Activated naive CD4-positive, alpha-beta T cell treated with anti-CD3 and anti-CD28 coated beads, Interleukin-2, amount 10 ng/mL, durations not matched to agents 7 days and 5 days (primary cell): ENCODE results near the gene DLGAP3.
"Not testable (repeated sequence)": the region's sequence is repeated elsewhere in the genome, so short reads cannot be mapped to it uniquely, and the experiment has no call there.

Experiments
- CTCF ChIA-PET: fragments of 350-600 bp; sonication (Branson Sonifier 250); formaldehyde crosslinking; loops from one replicate; lab custom pipeline; 2021; ENCODE audit warnings: antibody characterized with exemption; lab: Charles Lee
- DNase-seq: peaks from one replicate; pipeline ENCODE4 v3.0.0-alpha.2; 2020
- H3K27ac Mint-ChIP-seq: one replicate; pipeline ENCODE4 v1.8.0; 2021; ENCODE audit warnings: mild to moderate bottlenecking, moderate library complexity, mixed read lengths
- H3K27me3 Mint-ChIP-seq: one replicate; pipeline ENCODE4 v1.8.0; 2021; ENCODE audit warnings: mild to moderate bottlenecking, mixed read lengths
- H3K36me3 Mint-ChIP-seq: one replicate; pipeline ENCODE4 v1.8.0; 2021; ENCODE audit warnings: mixed read lengths
- H3K4me1 Mint-ChIP-seq: one replicate; pipeline ENCODE4 v1.8.0; 2021; ENCODE audit warnings: mixed read lengths
- H3K4me3 Mint-ChIP-seq: one replicate; pipeline ENCODE4 v1.8.0; 2021; ENCODE audit warnings: mild to moderate bottlenecking, moderate library complexity, mixed read lengths
- H3K9me3 Mint-ChIP-seq: one replicate; pipeline ENCODE4 v1.8.0; 2021; ENCODE audit warnings: mixed read lengths

Gene DLGAP3

DNA sequence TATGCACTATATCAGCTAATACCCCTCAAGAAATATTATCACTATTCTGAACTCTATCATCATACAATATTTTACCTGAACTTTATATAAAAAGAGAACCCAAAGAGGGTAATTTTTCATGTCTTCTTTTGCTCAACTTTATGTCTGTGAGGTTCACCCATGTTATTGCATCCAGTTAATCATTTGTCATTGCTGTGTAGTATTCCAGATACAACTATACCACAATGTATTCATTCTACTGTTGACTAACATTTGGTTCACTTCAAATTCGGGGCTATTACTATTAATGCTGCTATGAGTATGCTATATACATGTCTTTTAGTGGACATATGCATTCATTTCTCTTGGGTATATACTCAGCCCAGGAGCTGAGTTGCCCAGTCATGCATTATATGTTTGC is 21.0 kb upstream of the DLGAP3 start:
- Mint-ChIP-seq H3K27me3 (peaks cover 7% of the 10 kb centered on the region), H3K27ac (no peak overlapping the region), H3K4me1 (no peaks in the 10 kb centered on the region)

DNA sequence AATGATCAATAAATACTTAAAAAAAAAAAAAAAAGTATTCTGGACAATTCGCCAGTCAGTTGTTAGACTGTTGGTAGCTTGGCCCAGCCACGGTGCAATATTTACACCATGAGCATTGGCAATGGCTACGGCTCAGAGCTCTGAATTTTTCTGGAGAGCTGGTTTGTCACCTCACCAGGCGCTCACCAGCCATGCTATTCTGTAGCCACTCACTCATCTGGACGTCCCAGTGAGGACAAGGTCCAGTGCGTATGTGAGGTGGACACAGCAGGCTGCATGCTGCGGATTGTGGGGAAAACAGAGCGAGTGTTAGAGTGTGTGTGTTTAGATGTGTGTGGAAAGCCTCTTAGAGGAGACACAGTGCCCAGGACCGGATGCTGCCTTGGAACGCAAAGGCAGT is 19.3 kb upstream of the DLGAP3 start:
- CTCF ChIA-PET, H3K4me3 Mint-ChIP-seq: not testable (repeated sequence)

More for the DNA sequence above, 21.0 kb upstream of the DLGAP3 start:
- peaks cover 2% of the 10 kb centered on the region for H3K9me3 Mint-ChIP-seq
- no peak for DNase-seq
- CTCF ChIA-PET: no interaction called here
- H3K36me3 Mint-ChIP-seq: no peaks in the 10 kb centered on the region
- H3K4me3 Mint-ChIP-seq: no peak overlapping the region

DNA sequence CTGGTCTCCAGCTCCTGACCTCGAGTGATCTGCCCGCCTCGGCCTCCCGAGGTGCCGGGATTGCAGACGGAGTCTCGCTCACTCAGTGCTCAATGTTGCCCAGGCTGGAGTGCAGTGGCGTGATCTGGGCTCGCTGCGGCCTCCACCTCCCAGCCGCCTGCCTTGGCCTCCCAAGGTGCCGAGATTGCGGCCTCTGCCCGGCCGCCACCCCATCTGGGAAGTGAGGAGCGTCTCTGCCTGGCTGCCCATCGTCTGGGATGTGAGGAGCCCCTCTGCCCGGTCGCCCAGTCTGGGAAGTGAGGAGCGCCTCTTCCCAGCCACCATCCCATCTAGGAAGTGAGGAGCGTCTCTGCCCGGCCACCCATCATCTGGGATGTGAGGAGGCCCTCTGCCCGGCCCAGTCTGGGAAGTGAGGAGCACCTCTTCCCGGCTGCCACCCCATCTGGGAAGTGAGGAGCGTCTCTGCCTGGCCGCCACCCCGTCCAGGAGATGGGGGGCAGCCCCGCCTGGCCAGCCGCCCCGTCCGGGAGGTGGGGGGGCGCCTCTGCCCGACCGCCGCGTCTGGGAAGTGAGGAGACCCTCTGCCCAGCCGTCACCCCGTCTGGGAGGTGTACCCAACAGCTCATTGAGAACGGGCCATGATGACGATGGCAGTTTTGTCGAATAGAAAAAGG is 18.3 kb upstream of the DLGAP3 start:
- CTCF ChIA-PET, H3K4me3 Mint-ChIP-seq: not testable (repeated sequence)

More for the DNA sequence above, 19.3 kb upstream of the DLGAP3 start:
- not testable (repeated sequence) for H3K27me3 Mint-ChIP-seq, H3K27ac Mint-ChIP-seq, DNase-seq, H3K4me1 Mint-ChIP-seq, H3K9me3 Mint-ChIP-seq, H3K36me3 Mint-ChIP-seq

DNA sequence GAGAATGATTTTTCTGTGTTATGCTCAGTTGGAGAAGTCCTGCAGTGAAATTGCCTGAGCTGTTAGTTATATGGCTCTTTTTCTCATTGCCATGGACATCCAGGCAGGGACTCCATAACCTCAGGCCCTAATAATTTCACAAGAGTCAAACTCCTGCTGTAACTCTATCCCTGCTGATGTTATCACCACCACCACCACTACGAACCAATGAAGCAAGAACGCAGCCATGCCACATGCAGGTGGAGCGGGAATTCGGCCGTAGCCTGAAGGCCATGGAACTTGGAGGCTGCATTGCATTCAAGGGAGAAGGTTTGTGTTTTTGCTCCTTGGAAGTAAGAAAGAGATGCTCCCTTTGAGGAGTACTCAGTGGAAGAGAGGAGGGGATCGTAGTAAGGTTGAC is 16.8 kb upstream of the DLGAP3 start:
- Mint-ChIP-seq H3K4me1 (no peaks in the 10 kb centered on the region), H3K9me3 (peaks cover 2% of the 10 kb centered on the region), H3K27ac (no peak overlapping the region), H3K27me3 (peaks cover 8% of the 10 kb centered on the region), H3K36me3 (no peaks in the 10 kb centered on the region), H3K4me3 (no peak overlapping the region)
- DNase-seq: no peak
- CTCF ChIA-PET: no interaction called here

More for the DNA sequence above, 18.3 kb upstream of the DLGAP3 start:
- not testable (repeated sequence) for H3K4me1 Mint-ChIP-seq, H3K27me3 Mint-ChIP-seq, DNase-seq, H3K36me3 Mint-ChIP-seq, H3K9me3 Mint-ChIP-seq, H3K27ac Mint-ChIP-seq

DNA sequence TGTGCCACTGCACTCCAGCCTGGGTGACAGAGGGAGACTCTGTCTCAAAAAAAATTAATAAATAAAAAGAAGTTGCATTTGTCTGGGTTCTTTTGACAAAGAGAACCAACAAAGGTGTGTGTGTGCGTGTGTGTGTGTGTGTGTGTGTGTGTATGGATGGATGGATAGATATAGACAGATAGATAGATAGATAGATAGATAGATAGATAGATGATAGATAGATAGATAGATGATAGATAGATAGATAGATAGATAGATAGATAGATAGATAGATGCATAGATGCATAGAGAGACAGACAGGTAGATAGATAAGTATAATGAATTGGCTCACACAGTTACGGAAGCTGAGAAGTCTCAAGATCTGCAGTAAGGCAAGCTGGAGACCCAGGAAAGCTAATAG is 12.3 kb upstream of the DLGAP3 start:
- not testable (repeated sequence) for H3K4me3 Mint-ChIP-seq, H3K27ac Mint-ChIP-seq, DNase-seq, H3K9me3 Mint-ChIP-seq, H3K4me1 Mint-ChIP-seq, H3K36me3 Mint-ChIP-seq
- CTCF ChIA-PET: interaction anchor here (0.7 kb wide), 1 partner anchor 32 kb away, joined by 3 read pairs; no protein-coding TSS in a partner anchor
- H3K27me3 Mint-ChIP-seq: peaks cover 17% of the 10 kb centered on the region

DNA sequence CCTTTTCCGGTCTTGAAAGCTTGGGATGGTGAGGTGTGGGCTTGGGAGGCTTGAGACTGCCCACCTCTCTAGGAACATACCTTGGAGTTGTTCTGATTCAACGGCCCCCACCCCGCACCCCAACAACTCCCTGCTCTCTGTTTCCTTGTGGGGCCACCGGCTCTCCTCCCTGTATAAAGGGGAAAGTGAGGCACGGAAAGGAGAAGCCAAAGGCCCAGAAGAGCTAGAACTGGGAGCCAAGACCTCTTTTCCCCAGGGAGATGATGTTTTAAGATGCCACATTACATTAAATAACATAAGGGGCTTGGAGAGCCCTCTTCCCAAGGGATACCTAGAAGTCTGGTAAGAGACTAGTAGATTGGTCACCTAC is 1.2 kb upstream of the DLGAP3 start:
- Mint-ChIP-seq H3K27me3 (peaks cover 73% of the 10 kb centered on the region), H3K4me1 (peaks cover 5% of the 10 kb centered on the region), H3K9me3 (no peaks in the 10 kb centered on the region), H3K27ac (no peak overlapping the region), H3K36me3 (no peaks in the 10 kb centered on the region), H3K4me3 (peak overlapping the region; percentile 28)
- DNase-seq: no peak
- CTCF ChIA-PET: no interaction called here

DNA sequence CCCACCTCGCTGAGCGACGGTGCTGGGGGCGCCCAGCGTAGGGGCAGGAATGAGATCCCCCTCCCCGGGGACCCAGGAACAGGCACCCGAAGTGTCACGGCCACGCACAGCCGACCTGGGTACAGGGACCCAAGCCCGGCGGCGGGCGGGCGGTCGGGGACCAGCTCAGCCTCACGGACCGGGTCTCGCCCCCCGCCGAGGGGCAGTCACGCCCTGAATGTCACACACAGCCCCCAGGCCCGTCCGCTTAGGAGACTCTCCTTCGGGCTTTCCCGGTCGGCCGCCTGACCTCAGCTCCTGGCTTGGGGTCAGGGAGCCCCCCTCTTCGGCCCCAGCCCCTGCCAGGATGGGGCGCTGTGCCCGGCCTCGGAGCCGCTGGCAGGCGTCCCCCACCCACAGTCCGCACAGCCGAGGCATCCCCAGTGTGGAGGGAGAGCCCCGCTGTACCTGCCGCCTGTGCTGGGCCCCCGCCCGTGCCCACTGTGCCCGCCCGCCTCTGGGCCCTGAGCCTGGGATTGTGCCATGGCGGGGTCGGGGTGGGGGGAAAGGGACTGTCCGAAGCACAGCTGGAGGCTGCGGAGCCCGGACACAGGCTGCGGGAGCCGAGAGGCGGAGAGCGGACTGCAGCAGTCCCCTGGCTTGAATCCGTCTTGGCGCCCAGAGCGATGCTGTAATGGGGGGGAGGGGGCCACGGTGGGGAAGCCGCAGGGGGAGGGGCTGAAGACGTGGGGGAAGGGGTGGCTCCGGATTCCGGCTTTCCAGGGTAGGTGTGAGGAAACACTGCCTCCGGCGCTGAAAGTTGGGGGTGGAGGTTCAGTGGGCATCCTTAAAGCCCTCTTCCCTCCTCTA is 627 bp upstream of the DLGAP3 start:
- Mint-ChIP-seq H3K4me3 (peak overlapping the region; percentile 28), H3K27ac (no peak overlapping the region), H3K4me1 (peaks cover 5% of the 10 kb centered on the region), H3K27me3 (peaks cover 77% of the 10 kb centered on the region), H3K9me3 (no peaks in the 10 kb centered on the region), H3K36me3 (no peaks in the 10 kb centered on the region)
- no peak for DNase-seq
- CTCF ChIA-PET: no interaction called here

DNA sequence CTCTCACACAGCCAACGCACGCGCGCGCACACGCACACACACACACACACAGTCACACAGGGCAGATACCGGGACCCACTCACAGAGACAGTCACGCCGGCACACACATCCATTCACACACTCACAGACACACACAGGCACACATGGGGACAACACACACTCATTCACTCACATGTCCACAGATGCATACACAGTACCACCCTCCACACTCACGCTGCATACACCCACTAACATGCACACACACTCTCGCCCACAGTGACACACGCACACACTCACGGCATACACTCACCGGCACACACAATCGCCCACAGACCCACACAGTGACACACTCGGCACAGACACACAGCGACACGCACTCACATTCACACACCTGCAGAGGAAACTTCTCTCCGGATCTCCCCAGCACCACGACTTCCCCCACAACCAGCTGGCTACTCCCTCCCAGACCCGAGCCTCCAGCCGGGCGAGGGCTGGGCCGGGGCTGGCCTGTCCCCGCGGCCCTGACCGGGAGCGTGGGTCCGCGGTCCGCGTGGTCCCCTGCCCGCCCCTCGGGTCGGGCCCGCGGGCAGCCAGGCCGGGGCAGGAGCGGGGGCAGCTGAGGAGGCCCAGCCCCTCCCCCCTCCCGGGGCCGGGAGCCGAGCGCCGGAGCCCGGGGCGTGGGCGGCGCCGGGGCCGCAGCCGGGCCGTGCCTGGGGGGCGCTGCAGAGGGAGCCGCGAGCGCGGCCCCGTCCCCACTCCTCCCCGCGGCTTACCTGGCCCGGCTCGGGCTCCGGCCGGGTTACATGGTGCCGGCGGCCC is 552 bp downstream of the DLGAP3 start:
- H3K4me1 Mint-ChIP-seq: peaks cover 5% of the 10 kb centered on the region
- H3K4me3 Mint-ChIP-seq: peak overlapping the region; percentile 56
- H3K27ac Mint-ChIP-seq: no peak overlapping the region
- H3K27me3 Mint-ChIP-seq: peaks cover 85% of the 10 kb centered on the region
- CTCF ChIA-PET: interaction anchor here (0.6 kb wide), 1 partner anchor 590 kb away, joined by 3 read pairs; no protein-coding TSS in a partner anchor
- DNase-seq: no peak
- no peaks in the 10 kb centered on the region for H3K36me3 Mint-ChIP-seq
- no peaks in the 10 kb centered on the region for H3K9me3 Mint-ChIP-seq

DNA sequence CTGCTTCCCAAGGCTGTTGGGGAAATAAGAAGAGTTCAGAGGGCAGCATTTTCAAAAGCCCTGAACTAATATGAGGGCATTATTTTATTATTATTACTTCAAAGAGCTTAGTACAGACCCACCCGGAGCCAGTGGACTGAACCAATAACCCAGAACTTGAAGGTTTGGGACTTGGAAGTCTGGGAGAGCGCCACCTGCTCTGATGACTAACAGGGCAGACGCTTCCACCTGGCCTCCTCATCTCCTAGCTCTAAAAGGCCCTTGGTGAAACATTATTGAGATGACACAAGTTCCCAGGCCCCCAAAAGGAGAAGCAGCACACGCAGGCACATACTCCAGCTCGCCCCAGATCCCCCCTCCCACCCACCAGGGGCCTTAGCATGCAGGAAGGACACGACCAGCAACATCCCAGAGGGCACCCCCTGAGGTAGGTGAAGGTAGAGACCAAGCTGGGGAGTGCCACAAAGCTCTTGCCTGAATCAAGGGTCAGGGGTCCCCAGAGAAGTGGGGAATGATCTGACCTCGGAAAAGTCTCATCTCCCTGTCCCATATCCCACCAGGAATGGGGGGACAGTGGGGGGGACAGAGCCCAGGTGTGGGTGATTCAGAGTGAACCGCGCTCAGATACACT is 1.3 kb downstream of the DLGAP3 start:
- Mint-ChIP-seq H3K36me3 (no peaks in the 10 kb centered on the region), H3K27ac (no peak overlapping the region), H3K27me3 (peaks cover 89% of the 10 kb centered on the region), H3K4me3 (peak overlapping the region; percentile 56), H3K9me3 (no peaks in the 10 kb centered on the region), H3K4me1 (peaks cover 5% of the 10 kb centered on the region)
- CTCF ChIA-PET: no interaction called here
- DNase-seq: no peak

DNA sequence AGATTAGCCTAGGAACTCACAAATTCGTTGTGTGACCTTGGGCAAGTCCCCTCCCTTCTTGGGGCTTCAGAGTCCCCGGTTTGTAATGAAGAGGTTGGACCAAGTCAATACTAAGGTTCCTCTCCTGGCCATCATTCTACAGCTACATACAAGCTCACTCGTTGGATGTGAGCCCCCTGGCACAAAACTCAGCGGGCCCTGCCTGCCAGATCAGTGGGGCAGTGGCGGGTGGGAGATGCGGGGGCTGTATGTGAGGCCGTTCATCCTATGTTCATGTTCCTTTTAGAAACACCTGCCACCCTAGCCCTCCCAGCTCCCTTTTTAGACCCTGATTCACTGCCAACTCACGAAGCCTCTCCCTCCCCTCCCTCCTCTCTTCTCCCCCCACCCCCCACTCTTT is 2.1 kb downstream of the DLGAP3 start:
- Mint-ChIP-seq H3K9me3 (no peaks in the 10 kb centered on the region), H3K4me3 (no peak overlapping the region), H3K36me3 (no peaks in the 10 kb centered on the region), H3K4me1 (peaks cover 5% of the 10 kb centered on the region), H3K27me3 (peaks cover 83% of the 10 kb centered on the region), H3K27ac (no peak overlapping the region)
- CTCF ChIA-PET: no interaction called here
- no peak for DNase-seq

DNA sequence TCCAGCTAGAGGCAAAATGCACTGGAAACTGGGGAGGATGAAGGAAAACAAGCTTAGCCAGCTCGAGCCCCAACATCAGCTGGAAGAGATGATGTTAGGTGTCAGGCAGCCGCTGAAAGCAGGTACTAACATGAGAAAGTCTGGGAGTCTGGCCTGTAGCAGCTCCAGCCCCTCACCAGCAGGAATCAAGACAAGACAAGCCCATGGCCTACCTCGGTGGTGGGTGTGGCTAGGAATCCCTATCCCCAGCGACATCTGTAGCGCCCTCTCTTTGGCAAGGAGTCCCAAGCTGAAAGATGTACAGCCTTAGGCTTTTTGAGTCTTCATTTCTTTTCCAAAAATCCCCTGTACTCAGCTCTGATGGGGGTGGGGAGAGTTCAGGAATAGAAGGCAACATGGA is 2.6 kb downstream of the DLGAP3 start:
- H3K27ac Mint-ChIP-seq: no peak overlapping the region
- H3K4me1 Mint-ChIP-seq: peaks cover 5% of the 10 kb centered on the region
- no peaks in the 10 kb centered on the region for H3K9me3 Mint-ChIP-seq
- no peak for DNase-seq
- CTCF ChIA-PET: no interaction called here
- H3K36me3 Mint-ChIP-seq: no peaks in the 10 kb centered on the region
- H3K27me3 Mint-ChIP-seq: peaks cover 79% of the 10 kb centered on the region
- H3K4me3 Mint-ChIP-seq: no peak overlapping the region

DNA sequence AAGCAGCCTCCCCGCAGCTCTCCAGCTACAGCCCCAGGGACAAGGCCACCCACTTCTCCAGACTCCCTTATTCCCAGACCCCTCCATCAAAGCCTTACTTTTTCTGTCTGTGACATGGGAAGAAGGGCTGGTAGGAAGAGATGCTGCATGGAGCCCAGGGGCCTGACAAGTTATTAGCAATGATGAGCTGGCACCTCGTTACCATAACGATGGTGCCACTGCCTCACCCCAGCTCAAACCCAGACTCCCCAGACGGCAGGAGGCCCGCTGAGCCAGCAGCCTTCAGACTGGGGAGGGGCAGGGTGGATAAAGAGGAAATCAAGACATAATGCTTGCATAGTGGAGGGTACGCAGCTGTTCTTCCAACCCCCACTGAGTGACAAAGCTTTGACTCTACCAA is 3.3 kb downstream of the DLGAP3 start:
- Mint-ChIP-seq H3K9me3 (no peaks in the 10 kb centered on the region), H3K27ac (no peak overlapping the region), H3K4me1 (peaks cover 5% of the 10 kb centered on the region), H3K27me3 (peaks cover 75% of the 10 kb centered on the region), H3K4me3 (no peak overlapping the region), H3K36me3 (no peaks in the 10 kb centered on the region)
- DNase-seq: no peak
- CTCF ChIA-PET: interaction anchor here (0.6 kb wide), 1 partner anchor 807 kb away, joined by 3 read pairs; no protein-coding TSS in a partner anchor

DNA sequence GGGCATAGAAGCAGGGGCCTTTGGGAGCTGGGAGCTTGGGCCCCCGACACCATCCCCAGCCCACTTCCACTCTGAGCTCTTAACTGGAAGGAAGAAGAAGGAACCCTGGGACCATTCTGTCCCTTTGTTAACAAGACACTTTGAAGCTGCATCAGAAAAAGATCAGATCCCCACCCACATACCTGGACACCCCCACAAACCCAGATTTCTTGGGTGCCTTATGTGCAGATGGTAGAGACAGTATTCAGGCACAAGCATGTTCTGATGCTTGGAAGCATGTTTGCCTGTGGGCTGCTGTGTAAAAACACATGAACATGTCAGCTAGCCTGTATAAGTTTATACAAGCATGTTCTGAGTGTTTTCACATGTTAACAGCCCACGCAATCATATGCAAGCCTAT is 3.7 kb downstream of the DLGAP3 start:
- H3K27ac Mint-ChIP-seq: no peak overlapping the region
- peaks cover 73% of the 10 kb centered on the region for H3K27me3 Mint-ChIP-seq
- H3K9me3 Mint-ChIP-seq: no peaks in the 10 kb centered on the region
- no peaks in the 10 kb centered on the region for H3K36me3 Mint-ChIP-seq
- peaks cover 5% of the 10 kb centered on the region for H3K4me1 Mint-ChIP-seq
- no peak overlapping the region for H3K4me3 Mint-ChIP-seq
- CTCF ChIA-PET: interaction anchor here (0.6 kb wide), 1 partner anchor 807 kb away, joined by 3 read pairs; no protein-coding TSS in a partner anchor
- no peak for DNase-seq
